HL-60 (cell line): ENCODE results near the gene PTRH2.

Experiments used
- DNase-seq, 2 experiments: peaks; one replicate each; pipeline ENCODE4 v3.0.0-alpha.2; 2010 to 2020; ENCODE audit warnings: low read depth in 1 of 2, low spot score in 1 of 2
- H3K27ac ChIP-seq: fragments of 250-450 bp; sonication (Bioruptor Pico); replicated peaks from 2 replicates; pipeline ENCODE4 v1.5.1; 2020; ENCODE audit warnings: mild to moderate bottlenecking, moderate library complexity
- H3K27me3 ChIP-seq: fragments of 250-450 bp; sonication (Bioruptor Pico); 2 replicates; pipeline ENCODE4 v1.5.1; 2021; ENCODE audit warnings: mild to moderate bottlenecking, moderate library complexity; ENCODE audit not compliant: insufficient read depth, poor library complexity, severe bottlenecking
- H3K4me3 ChIP-seq: replicated peaks from 2 replicates; pipeline ENCODE4 v1.5.1; 2011; ENCODE audit warnings: mild to moderate bottlenecking, control low read depth, low read length; ENCODE audit not compliant: insufficient read depth
- CTCF ChIP-seq: IDR thresholded peaks from one replicate; pipeline ENCODE4 v1.5.1; 2011; ENCODE audit warnings: low read length, control low read depth, inconsistent platforms; ENCODE audit not compliant: insufficient read depth
- GABPA ChIP-seq: IDR thresholded peaks from 2 replicates; pipeline ENCODE4 v1.6.1; 2012; ENCODE audit warnings: low read depth
- POLR2AphosphoS5 ChIP-seq: IDR thresholded peaks from 2 replicates; pipeline ENCODE4 v1.6.1; 2012; ENCODE audit warnings: low read depth
- REST ChIP-seq: IDR thresholded peaks from 2 replicates; pipeline ENCODE4 v1.6.1; 2012; ENCODE audit warnings: low read depth; ENCODE audit not compliant: insufficient replicate concordance
- SPI1 ChIP-seq: IDR thresholded peaks from 2 replicates; pipeline ENCODE4 v1.6.1; 2012; ENCODE audit warnings: low read depth, mild to moderate bottlenecking, borderline replicate concordance

The PTRH2 gene

GRCh38 chr17:59734226-59734625, 27.0 kb upstream of the PTRH2 start:
- no peak for DNase-seq
- TF ChIP-seq SPI1 = no peak
- no peak for TF ChIP-seq CTCF
- TF ChIP-seq POLR2AphosphoS5 = no peak
- TF ChIP-seq GABPA = no peak
- TF ChIP-seq REST = no peak
- H3K27me3 ChIP-seq = no peaks in the 10 kb centered on the region
- no peak overlapping the region for H3K4me3 ChIP-seq
- H3K27ac ChIP-seq = no peak overlapping the region

GRCh38 chr17:59733697-59734096, 26.5 kb upstream of the PTRH2 start:
- Histone ChIP-seq H3K27ac (no peak overlapping the region), H3K27me3 (no peaks in the 10 kb centered on the region), H3K4me3 (no peak overlapping the region)
- no peak for DNase-seq
- no peak for TF ChIP-seq SPI1

GRCh38 chr17:59730268-59730834, 23.1 kb upstream of the PTRH2 start:
- Histone ChIP-seq H3K4me3 (no peak overlapping the region), H3K27me3 (no peaks in the 10 kb centered on the region), H3K27ac (no peak overlapping the region)
- DNase-seq = no peak
- TF ChIP-seq CTCF = no peak
- TF ChIP-seq POLR2AphosphoS5 = no peak
- TF ChIP-seq SPI1 = no peak
- TF ChIP-seq REST = no peak
- no peak for TF ChIP-seq GABPA

- Histone ChIP-seq H3K4me3 (no peak overlapping the region), H3K27me3 (no peaks in the 10 kb centered on the region), H3K27ac (no peak overlapping the region; the same call in 1 of the 2 replicates)
- TF ChIP-seq REST = no peak
- TF ChIP-seq GABPA = no peak
- TF ChIP-seq SPI1 = no peak
- TF ChIP-seq CTCF = no peak
- TF ChIP-seq POLR2AphosphoS5 = no peak
- no peak for DNase-seq
Measured at GRCh38 chr17:59727817-59728533, 20.7 kb upstream of the PTRH2 start.
